ENCODE measurements around the gene GLP1R. TPM values are rescaled to one million over a fixed set of nuclear protein-coding genes. Genes with fewer than 3 reads are reported as not detected.

GLP1R gene
- total and polyA plus RNA-seq, 2 of the 13 experiments (the other 11 are each of a cell fraction or from before 2014, with no cell fraction given) = not detected

GRCh38 chr6:39058471-39059147, 10.0 kb downstream of the GLP1R start:
- Histone ChIP-seq H2AFZ (ENCODE audit: low read length) (no peak overlapping the region), H3K27ac (ENCODE audit: extremely low read length, insufficient read depth, low read length) (no peak overlapping the region), H3K9ac (ENCODE audit: insufficient read depth, low read depth, low read length) (no peak overlapping the region), H3K9me3 (ENCODE audit: low read length) (no peaks in the 10 kb centered on the region), H3K27me3 (ENCODE audit: control insufficient read depth in 1 of 2, insufficient read depth in 2 of 2, low read length in 2 of 2) (peaks cover 0 to 22% of the 10 kb centered on the region in 2 experiments; a peak in 3 of 5 replicates), H3K4me3 (replicated peaks in 1 of 3; ENCODE audit: insufficient read depth in 1 of 3, low read depth in 2 of 3, low read length in 3 of 3) (no peak overlapping the region), H3K79me2 (ENCODE audit: insufficient read depth, low read length) (no peaks in the 10 kb centered on the region), H3K4me1 (ENCODE audit: insufficient read depth, low read length) (no peaks in the 10 kb centered on the region), H3K36me3 (replicated peaks in 1 of 2; ENCODE audit: control insufficient read depth in 1 of 2, insufficient read depth in 2 of 2, low read length in 2 of 2) (no peaks in the 10 kb centered on the region), H3K4me2 (ENCODE audit: low read depth, low read length) (no peak overlapping the region), H4K20me1 (ENCODE audit: insufficient read depth, low read length) (no peaks in the 10 kb centered on the region)
- no peak for ATAC-seq
- 5% methylated on average over 5 of the region's 6 CpGs for WGBS (ENCODE audit: low lambda C conversion rate)
- ChIA-PET POLR2A (no interaction called here), CTCF (ENCODE audit: low intra/inter-chr PET ratio, low total read pairs) (no interaction called here)
- no TSS peak for BruUV-seq (replicated peaks)
- FAIRE-seq = no peak
- TF ChIP-seq CREB1 (IDR thresholded peaks at IDR 0.05) = peak; percentile 92
- TF ChIP-seq CREB1 (CRISPR knock-in tag; IDR thresholded peaks at IDR 0.05) = no peak
- TF ChIP-seq, protein P1, sequence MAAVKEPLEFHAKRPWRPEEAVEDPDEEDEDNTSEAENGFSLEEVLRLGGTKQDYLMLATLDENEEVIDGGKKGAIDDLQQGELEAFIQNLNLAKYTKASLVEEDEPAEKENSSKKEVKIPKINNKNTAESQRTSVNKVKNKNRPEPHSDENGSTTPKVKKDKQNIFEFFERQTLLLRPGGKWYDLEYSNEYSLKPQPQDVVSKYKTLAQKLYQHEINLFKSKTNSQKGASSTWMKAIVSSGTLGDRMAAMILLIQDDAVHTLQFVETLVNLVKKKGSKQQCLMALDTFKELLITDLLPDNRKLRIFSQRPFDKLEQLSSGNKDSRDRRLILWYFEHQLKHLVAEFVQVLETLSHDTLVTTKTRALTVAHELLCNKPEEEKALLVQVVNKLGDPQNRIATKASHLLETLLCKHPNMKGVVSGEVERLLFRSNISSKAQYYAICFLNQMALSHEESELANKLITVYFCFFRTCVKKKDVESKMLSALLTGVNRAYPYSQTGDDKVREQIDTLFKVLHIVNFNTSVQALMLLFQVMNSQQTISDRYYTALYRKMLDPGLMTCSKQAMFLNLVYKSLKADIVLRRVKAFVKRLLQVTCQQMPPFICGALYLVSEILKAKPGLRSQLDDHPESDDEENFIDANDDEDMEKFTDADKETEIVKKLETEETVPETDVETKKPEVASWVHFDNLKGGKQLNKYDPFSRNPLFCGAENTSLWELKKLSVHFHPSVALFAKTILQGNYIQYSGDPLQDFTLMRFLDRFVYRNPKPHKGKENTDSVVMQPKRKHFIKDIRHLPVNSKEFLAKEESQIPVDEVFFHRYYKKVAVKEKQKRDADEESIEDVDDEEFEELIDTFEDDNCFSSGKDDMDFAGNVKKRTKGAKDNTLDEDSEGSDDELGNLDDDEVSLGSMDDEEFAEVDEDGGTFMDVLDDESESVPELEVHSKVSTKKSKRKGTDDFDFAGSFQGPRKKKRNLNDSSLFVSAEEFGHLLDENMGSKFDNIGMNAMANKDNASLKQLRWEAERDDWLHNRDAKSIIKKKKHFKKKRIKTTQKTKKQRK (IDR thresholded peaks at IDR 0.05; ENCODE audit: low read length) = no peak
- no peak for DNase-seq (ENCODE audit: low spot score)
- intact Hi-C loops (cut with micrococcal nuclease; ENCODE audit: unreplicated experiment) (no loop called here), in situ Hi-C loops (cut with HindIII; ENCODE audit: extremely low pct_ligation_motif_present, low pct_unique_long_range_greater_than_20kb) (no loop called here)
